SKM-1 (cell line): Measurements from ENCODE around the gene SPACA1.

Experiments
- DNase-seq: peaks from one replicate; lab custom pipeline; 2025; ENCODE audit not compliant: unreplicated experiment; lab: John Stamatoyannopoulos, UW

SPACA1 gene

DNA sequence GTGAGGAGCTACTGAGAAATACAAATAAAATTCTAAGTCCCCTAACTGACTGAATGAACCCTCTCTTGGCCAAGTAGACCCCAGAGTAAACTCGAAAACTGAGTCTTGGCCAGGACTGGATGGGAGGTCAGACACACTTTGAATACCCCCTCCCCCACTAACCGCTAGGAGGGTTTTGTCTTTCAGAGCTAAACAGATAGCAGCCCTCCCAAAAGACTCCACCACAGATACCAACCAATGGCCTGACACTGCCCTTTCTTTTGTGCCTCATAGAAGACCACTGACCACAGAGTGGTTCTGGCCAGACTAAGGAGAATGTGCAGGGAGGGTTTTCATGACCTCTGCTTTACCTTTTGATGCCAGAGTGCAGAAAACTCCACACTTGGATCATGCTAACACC lies 42.1 kb downstream of the SPACA1 start:
- DNase-seq: no peak

DNA sequence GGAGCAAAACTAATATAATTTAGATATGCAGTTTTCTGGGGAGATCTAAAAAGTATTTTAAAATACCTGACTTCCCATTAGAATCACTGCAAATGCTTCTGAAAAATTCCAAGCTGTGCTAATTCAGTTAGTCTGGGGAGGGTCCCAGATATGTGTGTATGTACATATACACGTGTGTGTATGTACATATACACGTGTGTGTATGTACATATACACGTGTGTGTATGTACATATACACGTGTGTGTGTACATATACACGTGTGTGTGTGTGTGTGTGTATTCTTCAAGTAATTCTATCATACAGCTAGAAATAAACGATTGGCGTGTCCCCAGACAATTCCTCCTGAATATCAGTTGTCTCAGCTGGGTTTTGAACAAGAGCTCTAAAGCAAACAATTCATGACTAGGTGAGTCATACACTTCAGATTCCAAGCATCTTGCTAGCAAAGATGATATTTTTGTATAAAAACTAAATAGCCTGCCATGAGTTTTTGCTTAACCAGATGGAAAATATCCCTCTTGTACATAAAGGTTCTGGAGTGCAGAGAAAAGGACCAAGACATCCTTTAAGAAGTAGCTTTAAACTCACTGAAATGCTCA lies 58.2 kb downstream of the SPACA1 start:
- DNase-seq: no peak

DNA sequence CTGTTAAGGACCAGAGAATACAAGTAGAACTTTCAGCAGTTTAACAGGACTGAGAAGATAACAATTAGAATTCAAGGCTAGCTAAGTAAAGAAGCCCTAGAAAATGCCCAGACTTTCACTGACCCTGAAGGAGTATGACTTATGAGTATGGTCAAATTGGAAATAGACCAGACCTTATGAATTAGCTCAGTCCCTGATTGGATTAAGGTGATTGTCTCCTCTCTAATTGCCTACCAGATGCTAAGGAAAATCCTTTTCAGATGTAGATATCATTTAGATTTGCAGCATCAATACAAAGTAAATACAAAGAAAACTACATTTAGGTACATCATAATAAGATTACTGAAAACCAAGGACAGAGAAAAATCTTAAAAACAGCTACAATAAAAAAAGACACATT lies 59.6 kb downstream of the SPACA1 start:
- no peak for DNase-seq

DNA sequence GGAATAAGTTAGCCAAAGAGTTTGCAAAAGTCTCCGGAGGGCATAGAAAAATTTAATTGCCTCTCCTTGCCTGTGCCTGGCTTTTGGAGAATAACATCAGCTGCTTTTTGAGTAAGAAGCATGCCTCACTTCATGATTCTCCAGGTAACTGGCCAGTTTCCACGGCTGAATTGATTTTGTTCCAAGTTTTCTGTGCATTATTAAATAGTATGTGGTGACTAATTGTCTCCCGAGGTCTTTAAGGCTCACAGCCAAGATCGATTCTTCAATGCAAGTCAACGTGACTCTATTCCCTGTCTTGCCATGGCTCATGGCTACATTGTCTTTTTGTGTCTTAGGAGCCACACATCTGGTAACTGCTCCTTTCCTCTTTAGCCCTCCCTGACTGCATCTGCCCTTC lies 64.3 kb downstream of the SPACA1 start:
- DNase-seq: no peak

DNA sequence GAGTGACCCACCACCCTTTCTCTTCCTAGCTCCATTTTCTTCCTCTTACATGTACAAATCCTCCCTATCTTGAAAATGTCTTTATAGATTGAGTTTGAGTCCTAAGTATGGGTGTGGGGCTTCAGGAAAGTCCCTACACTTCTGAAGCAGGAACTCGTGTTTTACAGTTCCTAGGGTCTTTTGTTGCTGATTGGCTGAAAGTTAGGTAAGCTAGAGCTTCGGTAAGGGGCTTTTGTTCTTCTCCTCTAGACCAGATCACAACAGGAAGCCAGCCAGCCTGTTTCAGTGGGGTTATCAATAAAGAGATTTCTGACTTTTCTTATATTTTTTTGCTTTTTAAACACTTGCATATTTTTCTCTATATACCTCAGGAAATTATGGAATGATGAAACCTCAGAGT lies 67.2 kb downstream of the SPACA1 start:
- DNase-seq: no peak

DNA sequence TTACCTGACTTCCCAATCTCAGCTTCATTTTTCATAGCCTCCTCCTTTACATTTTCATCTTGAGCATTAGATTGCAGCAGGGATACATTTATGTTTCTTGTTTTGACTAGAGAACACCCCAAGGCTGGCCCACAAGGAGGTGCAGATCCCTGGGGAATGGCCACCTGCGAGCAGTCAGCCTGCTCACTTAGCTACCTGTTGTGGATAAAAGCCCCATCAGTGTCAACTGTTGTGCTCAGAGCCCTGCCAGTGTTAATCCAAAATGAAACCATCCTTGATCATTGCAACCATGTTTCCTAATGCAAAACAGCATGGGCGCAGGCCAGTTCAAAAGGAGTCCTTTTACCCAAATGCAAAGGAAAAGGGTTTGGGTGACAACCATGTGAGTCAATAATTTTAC lies 67.7 kb downstream of the SPACA1 start:
- no peak for DNase-seq

DNA sequence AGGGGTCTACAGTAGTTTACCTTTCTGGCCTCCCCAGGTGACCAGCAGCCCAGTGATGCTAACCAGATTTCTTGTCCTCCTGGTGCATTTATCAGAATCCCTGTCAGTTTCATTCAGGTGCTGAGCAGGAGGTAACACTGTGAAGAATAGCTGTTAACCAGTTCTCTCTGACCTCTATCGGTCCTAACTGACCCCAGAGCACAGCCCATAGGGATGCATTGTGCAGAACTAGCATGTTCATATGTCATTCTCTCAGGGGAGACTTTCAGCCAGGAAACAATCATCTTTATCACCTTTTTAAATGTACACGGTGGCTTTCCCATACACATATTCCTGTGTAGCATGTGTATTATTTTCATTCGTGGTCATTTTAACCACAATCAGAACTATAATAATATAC lies 68.6 kb downstream of the SPACA1 start:
- DNase-seq: no peak
